Measurements from ENCODE around the gene ARL10. TPM values are rescaled to one million over a fixed set of nuclear protein-coding genes. Genes with fewer than 3 reads are reported as not detected.

The ARL10 gene
- total RNA-seq, 1 experiment from 2014 or later = 5.8 TPM

DNA sequence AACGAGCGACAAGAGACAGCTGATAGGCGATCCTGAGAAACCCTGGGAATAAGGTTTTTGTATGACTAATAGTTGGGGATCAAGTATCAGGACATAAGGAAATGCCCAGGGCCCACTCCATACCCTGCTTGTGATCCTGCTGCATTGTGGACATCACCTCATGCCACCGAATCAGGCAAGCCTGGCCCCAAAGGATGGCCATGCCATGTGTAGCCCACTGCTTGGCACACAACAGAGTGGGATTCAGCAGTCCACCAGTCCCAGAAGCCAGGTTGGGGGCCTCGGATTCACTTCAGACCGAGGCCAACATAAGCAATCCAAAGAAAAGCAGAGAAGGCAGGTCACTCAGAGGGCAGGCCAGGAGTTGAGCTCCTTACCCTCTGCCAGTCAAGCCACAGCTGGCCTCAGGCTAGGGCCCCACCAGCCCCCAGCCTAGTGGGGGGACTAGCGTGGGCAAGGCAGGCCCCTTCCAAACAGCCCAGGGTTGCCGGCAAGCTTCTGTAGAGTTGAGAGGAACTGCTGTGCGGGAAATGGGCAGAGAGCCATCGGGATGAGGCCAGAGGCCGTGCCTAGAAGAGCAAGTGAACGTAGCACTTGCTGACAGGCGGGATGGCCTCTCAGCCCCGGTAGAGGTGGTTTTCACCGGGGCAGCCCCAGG, 18.1 kb downstream of the ARL10 start:
- H3K9ac ChIP-seq (ENCODE audit: low read length) = no peak overlapping the region
- peaks cover 26% of the 10 kb centered on the region for H4K20me1 ChIP-seq (ENCODE audit: insufficient read depth, low read depth, low read length)
- H3K27ac ChIP-seq (ENCODE audit: low read length) = no peak overlapping the region
- H3K36me3 ChIP-seq (ENCODE audit: insufficient read depth, low read length) = peaks cover 61% of the 10 kb centered on the region
- H3K9me3 ChIP-seq (ENCODE audit: low read length) = no peaks in the 10 kb centered on the region
- H3K79me2 ChIP-seq (ENCODE audit: low read length) = peaks cover 35% of the 10 kb centered on the region
- H3K4me2 ChIP-seq (ENCODE audit: low read depth, low read length, poor library complexity, severe bottlenecking) = no peak overlapping the region
- H2AFZ ChIP-seq (ENCODE audit: low read length) = no peak overlapping the region
- H3K4me3 ChIP-seq (ENCODE audit: low read length) = no peak overlapping the region
- no peak for DNase-seq
- H3K27me3 ChIP-seq (ENCODE audit: low read length) = no peaks in the 10 kb centered on the region
- no peaks in the 10 kb centered on the region for H3K9me2 ChIP-seq (replicated peaks; ENCODE audit: insufficient read depth, low read length)
- peaks cover 15% of the 10 kb centered on the region for H3K4me1 ChIP-seq (ENCODE audit: low read length)

DNA sequence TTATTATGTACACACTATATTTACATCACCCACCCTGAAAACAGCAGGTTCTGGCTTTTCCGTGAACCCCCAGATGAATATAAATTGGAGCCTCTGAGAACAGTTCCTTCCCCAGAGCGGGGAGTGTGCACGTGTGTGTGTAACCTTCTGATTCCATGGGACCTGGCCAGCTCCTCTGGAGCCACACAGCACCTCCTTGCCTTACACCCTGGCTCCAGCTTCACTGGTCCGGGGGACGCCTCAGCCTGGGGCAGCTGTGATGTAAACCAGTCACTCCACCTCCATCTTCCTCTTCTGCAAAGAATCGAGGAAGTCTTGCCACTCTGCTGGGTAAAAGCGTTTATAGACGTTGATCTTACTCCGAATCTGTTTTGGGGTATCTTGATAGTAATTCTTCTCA, 18.7 kb downstream of the ARL10 start:
- Histone ChIP-seq H2AFZ (ENCODE audit: low read length) (no peak overlapping the region), H4K20me1 (ENCODE audit: insufficient read depth, low read depth, low read length) (peaks cover 26% of the 10 kb centered on the region), H3K4me2 (ENCODE audit: low read depth, low read length, poor library complexity, severe bottlenecking) (no peak overlapping the region), H3K4me1 (ENCODE audit: low read length) (peaks cover 15% of the 10 kb centered on the region), H3K36me3 (ENCODE audit: insufficient read depth, low read length) (peaks cover 61% of the 10 kb centered on the region), H3K27me3 (ENCODE audit: low read length) (no peaks in the 10 kb centered on the region), H3K27ac (ENCODE audit: low read length) (no peak overlapping the region), H3K9ac (ENCODE audit: low read length) (no peak overlapping the region), H3K9me3 (ENCODE audit: low read length) (no peaks in the 10 kb centered on the region), H3K79me2 (ENCODE audit: low read length) (peaks cover 36% of the 10 kb centered on the region), H3K9me2 (replicated peaks; ENCODE audit: insufficient read depth, low read length) (no peaks in the 10 kb centered on the region), H3K4me3 (ENCODE audit: low read length) (no peak overlapping the region)
- DNase-seq = no peak

DNA sequence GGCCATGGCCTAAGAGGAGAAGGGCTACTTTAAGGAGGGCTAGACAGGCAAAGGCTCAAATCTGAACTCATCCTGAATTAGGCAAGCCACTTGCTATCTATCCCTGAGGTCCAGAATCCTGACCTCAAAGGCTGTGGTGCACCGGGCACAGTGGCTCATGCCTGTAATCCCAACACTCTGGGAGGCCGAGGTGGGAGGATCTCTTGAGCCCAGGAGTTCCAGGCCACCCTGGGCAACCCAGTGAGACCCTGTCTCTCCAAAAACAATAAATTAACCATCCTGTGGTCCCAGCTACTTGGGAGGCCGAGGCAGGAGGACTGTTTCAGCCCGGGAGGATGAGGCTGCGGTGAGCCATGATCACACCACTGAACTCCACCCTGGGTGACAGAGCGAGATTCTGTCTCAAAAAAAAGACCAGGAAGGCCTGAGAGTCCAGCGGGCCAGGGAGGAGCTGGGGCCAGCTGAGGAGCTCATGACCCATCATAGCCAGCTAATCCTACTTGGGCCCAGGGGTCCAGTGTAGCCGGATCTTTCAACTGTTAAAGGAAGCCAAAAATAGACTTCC, 19.2 kb downstream of the ARL10 start:
- no peak overlapping the region for H2AFZ ChIP-seq (ENCODE audit: low read length)
- H3K27ac ChIP-seq (ENCODE audit: low read length) = no peak overlapping the region
- DNase-seq = no peak
- H4K20me1 ChIP-seq (ENCODE audit: insufficient read depth, low read depth, low read length) = peaks cover 26% of the 10 kb centered on the region
- peaks cover 40% of the 10 kb centered on the region for H3K79me2 ChIP-seq (ENCODE audit: low read length)
- no peaks in the 10 kb centered on the region for H3K9me3 ChIP-seq (ENCODE audit: low read length)
- H3K4me1 ChIP-seq (ENCODE audit: low read length) = peaks cover 16% of the 10 kb centered on the region
- peaks cover 59% of the 10 kb centered on the region for H3K36me3 ChIP-seq (ENCODE audit: insufficient read depth, low read length)
- no peak overlapping the region for H3K4me2 ChIP-seq (ENCODE audit: low read depth, low read length, poor library complexity, severe bottlenecking)
- no peaks in the 10 kb centered on the region for H3K9me2 ChIP-seq (replicated peaks; ENCODE audit: insufficient read depth, low read length)
- H3K9ac ChIP-seq (ENCODE audit: low read length) = no peak overlapping the region
- no peak overlapping the region for H3K4me3 ChIP-seq (ENCODE audit: low read length)
- H3K27me3 ChIP-seq (ENCODE audit: low read length) = no peaks in the 10 kb centered on the region

DNA sequence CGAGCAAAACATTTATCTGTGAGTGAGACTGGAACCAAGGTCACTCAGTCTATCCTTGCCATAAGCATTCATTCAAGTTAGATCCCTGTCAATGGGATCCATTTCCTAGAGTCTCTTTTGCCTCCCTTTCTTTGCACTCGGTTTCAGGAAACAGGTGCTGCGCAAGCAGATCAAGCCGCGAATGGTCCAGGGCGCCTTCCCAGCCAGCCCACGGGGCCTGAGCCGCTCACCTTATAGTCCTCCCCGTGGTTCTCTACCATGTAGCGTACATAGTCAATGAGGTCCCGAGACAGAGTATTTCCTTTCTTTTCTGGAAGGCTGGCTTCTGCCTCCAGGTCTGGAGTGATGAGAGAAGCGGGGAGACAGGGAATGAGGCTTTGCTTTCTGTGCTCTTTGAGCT, 19.7 kb downstream of the ARL10 start:
- no peak overlapping the region for H3K9ac ChIP-seq (ENCODE audit: low read length)
- H3K9me3 ChIP-seq (ENCODE audit: low read length) = no peaks in the 10 kb centered on the region
- H3K27ac ChIP-seq (ENCODE audit: low read length) = no peak overlapping the region
- peaks cover 26% of the 10 kb centered on the region for H4K20me1 ChIP-seq (ENCODE audit: insufficient read depth, low read depth, low read length)
- H3K79me2 ChIP-seq (ENCODE audit: low read length) = peaks cover 45% of the 10 kb centered on the region
- no peaks in the 10 kb centered on the region for H3K9me2 ChIP-seq (replicated peaks; ENCODE audit: insufficient read depth, low read length)
- no peak overlapping the region for H3K4me2 ChIP-seq (ENCODE audit: low read depth, low read length, poor library complexity, severe bottlenecking)
- H3K36me3 ChIP-seq (ENCODE audit: insufficient read depth, low read length) = peaks cover 56% of the 10 kb centered on the region
- no peak for DNase-seq
- peaks cover 21% of the 10 kb centered on the region for H3K4me1 ChIP-seq (ENCODE audit: low read length)
- no peak overlapping the region for H3K4me3 ChIP-seq (ENCODE audit: low read length)
- no peak overlapping the region for H2AFZ ChIP-seq (ENCODE audit: low read length)
- no peaks in the 10 kb centered on the region for H3K27me3 ChIP-seq (ENCODE audit: low read length)

DNA sequence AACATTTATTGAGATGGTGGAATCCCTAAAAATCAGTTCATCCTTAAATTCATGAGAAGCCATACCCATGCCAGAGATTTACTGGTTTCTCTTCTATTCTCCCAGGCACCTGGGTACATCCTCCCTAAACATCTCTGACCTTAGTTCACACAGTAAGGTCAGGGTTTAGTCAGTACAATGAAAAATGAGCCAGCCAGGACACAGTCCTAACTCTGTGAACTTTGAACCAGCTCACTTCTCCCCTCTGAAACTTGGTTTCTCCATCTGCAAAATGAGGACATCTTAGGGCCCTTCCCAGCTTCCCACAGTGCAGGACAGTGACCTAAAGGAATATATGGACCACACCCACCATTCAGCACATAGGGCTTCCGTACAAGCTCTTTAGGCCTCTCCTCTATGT, 21.2 kb downstream of the ARL10 start:
- no peak overlapping the region for H2AFZ ChIP-seq (ENCODE audit: low read length)
- H3K27me3 ChIP-seq (ENCODE audit: low read length) = no peaks in the 10 kb centered on the region
- H3K4me1 ChIP-seq (ENCODE audit: low read length) = peaks cover 25% of the 10 kb centered on the region
- peak overlapping the region; percentile 74; the same call in 1 of the 2 replicates for H3K27ac ChIP-seq (ENCODE audit: low read length)
- DNase-seq = no peak
- H3K79me2 ChIP-seq (ENCODE audit: low read length) = peaks cover 59% of the 10 kb centered on the region
- H3K9ac ChIP-seq (ENCODE audit: low read length) = peak overlapping the region; percentile 92
- no peaks in the 10 kb centered on the region for H3K9me2 ChIP-seq (replicated peaks; ENCODE audit: insufficient read depth, low read length)
- peak overlapping the region; percentile 88 for H3K4me3 ChIP-seq (ENCODE audit: low read length)
- peaks cover 26% of the 10 kb centered on the region for H4K20me1 ChIP-seq (ENCODE audit: insufficient read depth, low read depth, low read length)
- H3K4me2 ChIP-seq (ENCODE audit: low read depth, low read length, poor library complexity, severe bottlenecking) = peak overlapping the region; percentile 86
- H3K9me3 ChIP-seq (ENCODE audit: low read length) = no peaks in the 10 kb centered on the region
- peaks cover 50% of the 10 kb centered on the region for H3K36me3 ChIP-seq (ENCODE audit: insufficient read depth, low read length)

DNA sequence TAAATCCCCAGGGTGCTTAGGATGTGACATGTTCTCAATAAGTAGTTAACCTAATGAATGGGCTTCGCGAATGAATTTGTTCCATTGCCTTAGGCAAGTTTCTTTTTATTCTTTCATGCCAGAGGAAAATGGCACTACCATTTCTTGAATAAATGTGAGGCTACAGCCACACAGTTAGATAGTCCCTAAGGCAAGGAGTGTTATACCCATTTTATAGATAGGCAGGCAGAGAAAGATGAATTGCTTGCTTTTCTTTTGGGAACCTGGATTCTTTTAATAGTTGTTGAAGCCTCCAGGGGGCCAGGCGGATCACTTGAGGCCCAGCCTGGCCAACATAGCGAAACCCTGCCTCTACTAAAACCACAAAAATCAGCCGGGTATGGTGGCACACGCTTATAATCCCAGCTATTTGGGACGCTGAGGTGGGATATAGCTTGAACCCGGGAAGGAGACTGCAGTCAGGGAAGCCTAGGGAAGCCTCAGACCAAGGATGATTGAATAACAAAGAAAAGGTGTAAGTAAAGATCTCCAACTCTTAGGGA, 22.2 kb downstream of the ARL10 start:
- Histone ChIP-seq H3K27ac (ENCODE audit: low read length) (peak overlapping the region; percentile 74), H3K4me1 (ENCODE audit: low read length) (peaks cover 25% of the 10 kb centered on the region), H3K9ac (ENCODE audit: low read length) (peak overlapping the region; percentile 92), H3K27me3 (ENCODE audit: low read length) (no peaks in the 10 kb centered on the region), H3K4me2 (ENCODE audit: low read depth, low read length, poor library complexity, severe bottlenecking) (peak overlapping the region; percentile 86), H3K4me3 (ENCODE audit: low read length) (peak overlapping the region; percentile 88), H3K9me2 (replicated peaks; ENCODE audit: insufficient read depth, low read length) (no peaks in the 10 kb centered on the region), H3K9me3 (ENCODE audit: low read length) (no peaks in the 10 kb centered on the region), H4K20me1 (ENCODE audit: insufficient read depth, low read depth, low read length) (peaks cover 26% of the 10 kb centered on the region), H3K79me2 (ENCODE audit: low read length) (peaks cover 59% of the 10 kb centered on the region), H2AFZ (ENCODE audit: low read length) (no peak overlapping the region), H3K36me3 (ENCODE audit: insufficient read depth, low read length) (peaks cover 44% of the 10 kb centered on the region)
- DNase-seq = no peak

DNA sequence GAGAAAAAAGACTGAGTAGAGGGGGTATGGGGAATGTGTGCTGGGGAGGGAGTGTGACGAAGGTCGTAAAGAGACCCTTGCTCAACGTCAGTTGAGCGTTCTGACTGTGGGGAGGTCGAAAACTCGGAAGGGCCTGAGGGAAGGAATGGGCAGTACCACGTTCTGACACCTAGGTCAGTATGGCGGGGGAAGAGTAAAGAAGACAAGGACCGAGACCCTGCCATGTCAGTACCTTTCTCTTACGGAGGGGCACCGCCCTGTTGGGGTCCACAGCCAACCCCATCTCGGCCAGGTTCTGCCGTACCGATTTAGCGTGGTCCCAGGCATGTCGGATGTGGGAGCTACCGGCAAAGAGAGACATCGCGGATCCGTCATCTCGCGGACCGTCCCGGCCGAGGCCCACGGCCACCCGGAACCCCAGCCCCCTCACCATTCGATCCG, 22.7 kb downstream of the ARL10 start:
- Histone ChIP-seq H3K36me3 (ENCODE audit: insufficient read depth, low read length) (peaks cover 44% of the 10 kb centered on the region), H4K20me1 (ENCODE audit: insufficient read depth, low read depth, low read length) (peaks cover 26% of the 10 kb centered on the region), H3K4me1 (ENCODE audit: low read length) (peaks cover 25% of the 10 kb centered on the region), H3K9me2 (replicated peaks; ENCODE audit: insufficient read depth, low read length) (no peaks in the 10 kb centered on the region), H3K27ac (ENCODE audit: low read length) (peak overlapping the region; percentile 74), H3K79me2 (ENCODE audit: low read length) (peaks cover 59% of the 10 kb centered on the region), H3K27me3 (ENCODE audit: low read length) (no peaks in the 10 kb centered on the region), H3K4me3 (ENCODE audit: low read length) (peak overlapping the region; percentile 88), H3K9ac (ENCODE audit: low read length) (peak overlapping the region; percentile 92), H3K9me3 (ENCODE audit: low read length) (no peaks in the 10 kb centered on the region), H3K4me2 (ENCODE audit: low read depth, low read length, poor library complexity, severe bottlenecking) (peak overlapping the region; percentile 86), H2AFZ (ENCODE audit: low read length) (no peak overlapping the region)
- peak; percentile 80 for DNase-seq

DNA sequence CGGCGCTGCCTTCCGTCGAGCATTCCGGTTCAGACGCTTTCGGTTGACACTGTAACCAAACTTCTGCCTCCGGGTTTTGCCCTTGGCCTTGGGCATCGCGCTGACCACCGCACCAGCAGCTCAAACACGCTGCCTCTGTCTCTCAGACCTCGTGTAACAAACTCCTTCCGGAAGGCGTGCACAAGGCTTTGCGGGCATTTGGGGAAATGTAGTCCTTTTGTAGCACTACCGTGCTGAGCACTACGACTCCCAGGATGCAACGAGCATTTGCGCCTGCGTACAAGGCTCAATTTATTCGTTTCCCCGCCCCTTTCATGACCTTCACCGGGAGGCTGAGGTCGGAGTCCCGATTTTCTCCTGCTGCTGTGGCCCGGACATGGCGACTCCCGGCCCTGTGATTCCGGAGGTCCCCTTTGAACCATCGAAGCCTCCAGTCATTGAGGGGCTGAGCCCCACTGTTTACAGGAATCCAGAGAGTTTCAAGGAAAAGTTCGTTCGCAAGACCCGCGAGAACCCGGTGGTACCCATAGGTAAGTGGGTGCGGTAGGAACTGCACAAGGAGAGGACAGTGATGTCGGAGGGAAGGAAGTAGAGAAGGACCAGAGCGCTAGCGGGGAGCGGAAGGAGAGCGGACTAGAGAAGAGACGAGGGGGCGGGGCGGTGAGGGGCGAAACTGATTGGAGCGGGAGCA, 23.3 kb downstream of the ARL10 start, which contains the start of the genes HIGD2A and NOP16:
TSS of gene HIGD2A (plus strand) at position 308 of the 691 bp plus-strand sequence. CDS start at position 377, 69 bp downstream.
TSS of gene NOP16 (minus strand) at position 155 of the 691 bp plus-strand sequence. CDS start at position 96, 59 bp downstream.
- peak within 1 kb of the TSS; percentile 89; the same call in 1 of the 2 replicates for H2AFZ ChIP-seq (ENCODE audit: low read length)
- peak within 1 kb of the TSS; percentile 90 for H3K4me2 ChIP-seq (ENCODE audit: low read depth, low read length, poor library complexity, severe bottlenecking)
- H3K9me3 ChIP-seq (ENCODE audit: low read length) = no peaks in the 10 kb centered on the region
- H3K36me3 ChIP-seq (ENCODE audit: insufficient read depth, low read length) = peaks cover 40% of the 10 kb centered on the region
- peak within 1 kb of the TSS; percentile 92 for H3K9ac ChIP-seq (ENCODE audit: low read length)
- H3K27me3 ChIP-seq (ENCODE audit: low read length) = no peaks in the 10 kb centered on the region
- H3K79me2 ChIP-seq (ENCODE audit: low read length) = peaks cover 59% of the 10 kb centered on the region
- H3K4me1 ChIP-seq (ENCODE audit: low read length) = peaks cover 25% of the 10 kb centered on the region
- no peaks in the 10 kb centered on the region for H3K9me2 ChIP-seq (replicated peaks; ENCODE audit: insufficient read depth, low read length)
- DNase-seq = peak; percentile 100
- peak within 1 kb of the TSS; percentile 88 for H3K4me3 ChIP-seq (ENCODE audit: low read length)
- peak within 1 kb of the TSS; percentile 92 for H3K27ac ChIP-seq (ENCODE audit: low read length)
- peaks cover 26% of the 10 kb centered on the region for H4K20me1 ChIP-seq (ENCODE audit: insufficient read depth, low read depth, low read length)

Data from Karpas-422 (cell line).